Measurements from ENCODE around the gene BRD7. TPM values are rescaled to one million over a fixed set of nuclear protein-coding genes. Genes with fewer than 3 reads are reported as not detected.
A peak's percentile ranks its signal among the peaks of the same experiment; 100 is the strongest.

The BRD7 gene
- total and polyA plus RNA-seq, 2 donors (not counting 3 experiments of a cell fraction or from before 2014, with no cell fraction given) = 17.1 to 69.1 TPM

GRCh38 chr16:50324345-50324744, 44.4 kb downstream of the BRD7 start:
- POLR2A ChIA-PET = no interaction called here

GRCh38 chr16:50323335-50324011, 45.3 kb downstream of the BRD7 start:
- H3K9me3 ChIP-seq (replicated peaks; ENCODE audit: control insufficient read depth, insufficient read depth, low read length) = no peaks in the 10 kb centered on the region
- intact Hi-C loops (cut with micrococcal nuclease) = no loop called here
- H3K4me1 ChIP-seq (ENCODE audit: control insufficient read depth, extremely low read depth, insufficient read depth, low read length) = peaks cover 7% of the 10 kb centered on the region
- no TSS peak for BruUV-seq (replicated peaks)
- ChIA-PET CTCF (interaction anchor here (0.8 to 4.0 kb wide), 3 partner anchors 32 to 483 kb away, joined by 3 to 17 read pairs (median 4); partner anchors contain the start of gene CNEP1R1), POLR2A (no interaction called here)
- peaks cover 6 to 17% of the 10 kb centered on the region in 2 experiments for H3K36me3 ChIP-seq (ENCODE audit: control insufficient read depth in 2 of 2, extremely low read depth in 1 of 2, insufficient read depth in 2 of 2, low read length in 2 of 2)
- H3K79me2 ChIP-seq (ENCODE audit: control insufficient read depth, insufficient read depth, low read length) = no peaks in the 10 kb centered on the region
- DNase-seq (ENCODE audit: low read depth, low spot score) = peak; percentile 46
- no peaks in the 10 kb centered on the region for H4K20me1 ChIP-seq (replicated peaks; ENCODE audit: control insufficient read depth, extremely low read depth, insufficient read depth, low read length)
- no peak for FAIRE-seq
- no peaks in the 10 kb centered on the region for H3K9me1 ChIP-seq (replicated peaks; ENCODE audit: control insufficient read depth, extremely low read depth, insufficient read depth, low read length)
- no peak overlapping the region for H3K4me2 ChIP-seq (ENCODE audit: insufficient read depth, low read length)
- no peak overlapping the region for H2AFZ ChIP-seq (ENCODE audit: low read depth, low read length)
- no peaks in the 10 kb centered on the region for H3K27me3 ChIP-seq (ENCODE audit: control insufficient read depth in 2 of 2, insufficient read depth in 2 of 2, low read length in 2 of 2)
- TF ChIP-seq CTCF (IDR thresholded peaks at IDR 0.05; ENCODE audit: extremely low read depth in 1 of 2, insufficient read depth in 1 of 2, low read depth in 1 of 2, low read length in 2 of 2) (no peak), GATA2 (IDR thresholded peaks at IDR 0.05; ENCODE audit: insufficient read depth, insufficient read length, low read depth, low read length) (peak; percentile 89)
- no peak overlapping the region for H3K27ac ChIP-seq (ENCODE audit: insufficient read depth, low read depth, low read length)
- dilution Hi-C loops (cut with MboI; ENCODE audit: extremely low pct_ligation_motif_present, low sequenced_read_pairs) = no loop called here
- H3K9ac ChIP-seq (replicated peaks; ENCODE audit: extremely low read depth, insufficient read depth, low read length) = no peak overlapping the region
- no peak overlapping the region for H3K4me3 ChIP-seq (replicated peaks in 1 of 3; ENCODE audit: insufficient read depth in 1 of 3, low read depth in 1 of 3, low read length in 3 of 3)

More at GRCh38 chr16:50324345-50324744, 44.4 kb downstream of the BRD7 start:
- no peaks in the 10 kb centered on the region for H3K9me3 ChIP-seq (replicated peaks; ENCODE audit: control insufficient read depth, insufficient read depth, low read length)
- dilution Hi-C loops (cut with MboI; ENCODE audit: extremely low pct_ligation_motif_present, low sequenced_read_pairs) = no loop called here
- no peak for TF ChIP-seq EZH2 (IDR thresholded peaks at IDR 0.05; ENCODE audit: borderline replicate concordance, low read depth, low read length, severe bottlenecking)
- no peak for TF ChIP-seq FOS (IDR thresholded peaks at IDR 0.05; ENCODE audit: borderline replicate concordance, insufficient read depth, low read length)
- no peak for TF ChIP-seq MYC (IDR thresholded peaks at IDR 0.05; ENCODE audit: low read depth, low read length)
- no peaks in the 10 kb centered on the region for H3K9me1 ChIP-seq (replicated peaks; ENCODE audit: control insufficient read depth, extremely low read depth, insufficient read depth, low read length)
- CTCF ChIA-PET = interaction anchor here (4.0 kb wide), 1 partner anchor 31 kb away, joined by 17 read pairs; no protein-coding TSS in a partner anchor
- no peak overlapping the region for H3K4me3 ChIP-seq (replicated peaks in 1 of 3; ENCODE audit: insufficient read depth in 1 of 3, low read depth in 1 of 3, low read length in 3 of 3)
- H3K27me3 ChIP-seq (ENCODE audit: control insufficient read depth in 2 of 2, insufficient read depth in 2 of 2, low read length in 2 of 2) = no peaks in the 10 kb centered on the region
- DNase-seq (ENCODE audit: low read depth, low spot score) (no peak), FAIRE-seq (no peak)
- no peaks in the 10 kb centered on the region for H4K20me1 ChIP-seq (replicated peaks; ENCODE audit: control insufficient read depth, extremely low read depth, insufficient read depth, low read length)
- H3K27ac ChIP-seq (ENCODE audit: insufficient read depth, low read depth, low read length) = no peak overlapping the region
- no peak overlapping the region for H3K4me2 ChIP-seq (ENCODE audit: insufficient read depth, low read length)
- H3K4me1 ChIP-seq (ENCODE audit: control insufficient read depth, extremely low read depth, insufficient read depth, low read length) = peaks cover 7% of the 10 kb centered on the region
- intact Hi-C loops (cut with micrococcal nuclease) = no loop called here
- H3K79me2 ChIP-seq (ENCODE audit: control insufficient read depth, insufficient read depth, low read length) = no peaks in the 10 kb centered on the region
- BruUV-seq (replicated peaks) = no TSS peak
- H3K36me3 ChIP-seq (ENCODE audit: control insufficient read depth in 2 of 2, extremely low read depth in 1 of 2, insufficient read depth in 2 of 2, low read length in 2 of 2) = peaks cover 6 to 21% of the 10 kb centered on the region in 2 experiments
- H3K9ac ChIP-seq (replicated peaks; ENCODE audit: extremely low read depth, insufficient read depth, low read length) = no peak overlapping the region
- H2AFZ ChIP-seq (ENCODE audit: low read depth, low read length) = no peak overlapping the region
